Measurements from ENCODE around the gene TCF4. TPM values are rescaled to one million over a fixed set of nuclear protein-coding genes. Genes with fewer than 3 reads are reported as not detected.

TCF4 gene
- total RNA-seq, 1 donor from 2014 or later = 204 TPM

DNA sequence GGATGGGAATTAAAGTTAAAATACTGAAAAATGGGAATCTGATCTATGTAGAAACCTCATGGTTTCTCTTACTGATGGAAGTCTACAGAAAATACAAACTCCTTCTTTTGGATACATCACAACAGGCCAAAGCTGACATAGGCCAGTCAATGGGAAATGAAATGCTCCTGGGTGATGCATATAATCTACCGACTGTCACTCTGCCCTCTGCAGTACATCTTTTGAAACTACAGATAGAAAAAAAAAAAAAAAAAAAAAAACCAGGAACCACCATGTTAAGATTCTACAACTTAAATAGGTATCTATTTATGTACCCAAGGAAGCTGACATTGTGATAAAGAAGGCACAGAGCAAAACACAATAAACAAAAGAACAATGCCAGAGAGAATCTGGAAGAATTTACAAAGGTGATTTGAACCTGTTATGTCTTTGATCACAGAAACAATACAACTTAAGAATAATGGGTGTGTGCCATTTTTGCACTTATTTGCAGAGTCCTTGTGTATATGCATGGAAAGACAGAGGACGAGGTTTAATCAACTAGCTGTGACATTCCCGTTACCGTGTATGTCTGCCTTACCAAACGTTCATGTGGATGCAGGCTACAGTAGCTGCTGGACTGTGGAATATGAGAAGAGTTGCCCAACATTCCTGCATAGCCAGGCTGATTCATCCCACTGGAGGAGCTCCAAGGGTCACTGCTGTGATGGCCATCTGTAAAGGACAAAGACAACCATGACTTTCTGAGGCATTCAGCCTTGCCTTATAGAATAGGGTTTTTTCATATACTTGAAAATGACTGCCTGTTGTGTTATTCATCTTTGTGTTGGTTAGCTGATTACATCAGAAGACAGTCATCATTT lies 312.7 kb downstream of the TCF4 start:
- ATAC-seq = peak; percentile 44
- intact Hi-C loops (cut with DNase I) = no loop called here
- DNase-seq (ENCODE audit: low spot score) = no peak

GRCh38 chr18:55272510-55273243 lies 315.3 kb downstream of the TCF4 start:
- DNase-seq (ENCODE audit: low spot score) (no peak), ATAC-seq (peak; percentile 93)
- intact Hi-C loops (cut with DNase I) = no loop called here

GRCh38 chr18:55269622-55270021 lies 318.4 kb downstream of the TCF4 start:
- ATAC-seq (no peak), DNase-seq (ENCODE audit: low spot score) (no peak)
- intact Hi-C loops (cut with DNase I) = no loop called here

DNA sequence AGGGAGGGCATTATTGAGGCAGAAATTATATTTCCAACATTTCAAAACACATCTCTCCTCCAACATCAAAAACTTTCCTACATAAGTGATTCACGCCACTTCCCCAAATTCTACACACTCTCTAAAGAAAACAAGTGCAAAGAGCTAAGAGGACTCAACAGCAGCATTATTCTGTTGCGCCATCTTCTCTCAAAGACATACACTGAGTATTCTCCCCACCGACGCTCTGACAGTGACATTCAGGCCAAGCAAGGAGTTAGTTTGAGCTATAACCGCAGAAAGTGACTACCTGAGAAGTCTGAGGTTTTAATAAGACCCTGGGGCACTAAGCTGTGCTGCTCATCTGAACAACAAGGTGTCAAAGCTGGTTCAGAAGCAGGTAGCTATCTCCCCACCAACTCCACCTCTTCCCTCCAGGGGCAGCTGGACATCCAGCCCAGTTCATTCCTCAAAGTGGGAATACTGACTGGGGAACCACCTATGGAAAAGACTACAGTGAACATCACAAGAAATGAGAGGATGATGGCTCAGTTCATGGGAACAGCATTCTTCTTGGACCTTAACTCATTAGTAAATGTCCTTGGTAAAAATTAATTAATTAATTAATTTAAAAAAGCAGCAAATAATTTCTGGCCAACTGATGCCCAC lies 319.2 kb downstream of the TCF4 start:
- intact Hi-C loops (cut with DNase I) = no loop called here
- no peak for DNase-seq (ENCODE audit: low spot score)
- ATAC-seq = no peak

- intact Hi-C loops (cut with DNase I) = no loop called here
- DNase-seq (ENCODE audit: low spot score) (no peak), ATAC-seq (no peak)
Measured at GRCh38 chr18:55268151-55268601, 319.8 kb downstream of the TCF4 start.

DNA sequence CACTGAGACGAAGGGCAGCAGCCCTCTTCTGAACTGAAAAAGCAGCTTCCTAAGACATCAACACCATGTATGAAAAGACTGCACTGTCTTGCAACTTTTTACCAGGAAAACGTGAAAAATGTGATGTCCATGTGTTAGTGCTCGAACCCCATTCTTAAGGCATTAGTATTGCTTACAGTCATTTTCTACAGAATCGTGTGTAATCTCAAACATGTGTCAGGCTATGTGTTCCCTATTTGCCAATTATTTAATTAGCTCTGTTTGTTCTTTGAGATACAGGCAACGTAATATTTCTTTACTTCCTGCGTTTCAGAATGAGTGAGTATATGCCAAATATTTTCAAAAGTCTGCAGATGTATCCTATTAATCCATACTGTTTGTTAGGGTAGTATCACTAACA lies 321.0 kb downstream of the TCF4 start:
- no peak for DNase-seq (ENCODE audit: low spot score)
- no peak for ATAC-seq
- intact Hi-C loops (cut with DNase I) = no loop called here

- ATAC-seq = no peak
Measured at GRCh38 chr18:55265984-55266383, 322.0 kb downstream of the TCF4 start.

GRCh38 chr18:55265130-55265675 lies 322.8 kb downstream of the TCF4 start:
- no peak for ATAC-seq
- intact Hi-C loops (cut with DNase I) = no loop called here
- no peak for DNase-seq (ENCODE audit: low spot score)

More at GRCh38 chr18:55265984-55266383, 322.0 kb downstream of the TCF4 start:
- intact Hi-C loops (cut with DNase I) = no loop called here
- no peak for DNase-seq (ENCODE audit: low spot score)

- ATAC-seq (peak; percentile 16), DNase-seq (ENCODE audit: low spot score) (no peak)
- intact Hi-C loops (cut with DNase I) = no loop called here
Measured at GRCh38 chr18:55264108-55264507, 323.9 kb downstream of the TCF4 start.

- ATAC-seq (no peak), DNase-seq (ENCODE audit: low spot score) (no peak)
- intact Hi-C loops (cut with DNase I) = no loop called here
Measured at GRCh38 chr18:55262021-55262560, 325.9 kb downstream of the TCF4 start.

- ATAC-seq = no peak
- intact Hi-C loops (cut with DNase I) = no loop called here
- DNase-seq (ENCODE audit: low spot score) = no peak
Measured at GRCh38 chr18:55261253-55261652, 326.7 kb downstream of the TCF4 start.

DNA sequence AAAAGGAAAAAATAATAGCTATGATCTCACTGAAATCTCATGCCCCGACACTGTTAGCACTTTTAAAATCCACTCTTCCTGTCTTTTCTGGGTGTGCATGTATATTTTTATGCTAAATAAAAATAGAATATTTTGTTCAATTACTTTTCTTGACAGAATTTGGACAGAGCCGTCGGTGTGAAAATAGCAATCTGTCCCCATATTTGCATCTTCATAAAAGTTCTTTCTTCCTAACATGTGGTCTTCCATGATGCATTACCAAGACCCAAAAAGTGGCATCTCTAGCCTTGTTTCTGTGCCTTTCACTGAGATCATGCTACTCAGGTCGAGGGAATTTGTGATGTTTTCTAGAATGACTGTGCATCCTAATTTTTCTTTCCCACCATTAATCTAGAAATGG lies 329.9 kb downstream of the TCF4 start:
- ATAC-seq = no peak
- DNase-seq (ENCODE audit: low spot score) = no peak
- intact Hi-C loops (cut with DNase I) = no loop called here

DNA sequence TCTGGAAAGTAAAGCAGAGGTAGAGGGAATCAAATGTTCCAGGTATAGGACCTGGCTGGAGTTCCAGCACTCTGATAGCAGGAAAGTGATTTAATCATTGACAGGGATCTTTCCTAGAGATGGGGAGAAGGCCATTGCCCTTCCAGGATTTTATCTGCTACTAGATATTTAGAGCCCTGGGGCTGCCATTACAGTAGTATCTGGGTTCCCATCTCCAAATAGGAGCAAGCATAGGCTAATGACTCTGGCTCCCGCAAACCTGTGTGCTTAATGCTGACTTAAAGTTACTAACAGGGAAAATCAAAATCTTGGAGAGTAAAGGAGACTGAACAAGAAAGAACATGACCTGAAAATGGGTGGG lies 331.1 kb downstream of the TCF4 start:
- intact Hi-C loops (cut with DNase I) = no loop called here
- no peak for DNase-seq (ENCODE audit: low spot score)
- no peak for ATAC-seq

DNA sequence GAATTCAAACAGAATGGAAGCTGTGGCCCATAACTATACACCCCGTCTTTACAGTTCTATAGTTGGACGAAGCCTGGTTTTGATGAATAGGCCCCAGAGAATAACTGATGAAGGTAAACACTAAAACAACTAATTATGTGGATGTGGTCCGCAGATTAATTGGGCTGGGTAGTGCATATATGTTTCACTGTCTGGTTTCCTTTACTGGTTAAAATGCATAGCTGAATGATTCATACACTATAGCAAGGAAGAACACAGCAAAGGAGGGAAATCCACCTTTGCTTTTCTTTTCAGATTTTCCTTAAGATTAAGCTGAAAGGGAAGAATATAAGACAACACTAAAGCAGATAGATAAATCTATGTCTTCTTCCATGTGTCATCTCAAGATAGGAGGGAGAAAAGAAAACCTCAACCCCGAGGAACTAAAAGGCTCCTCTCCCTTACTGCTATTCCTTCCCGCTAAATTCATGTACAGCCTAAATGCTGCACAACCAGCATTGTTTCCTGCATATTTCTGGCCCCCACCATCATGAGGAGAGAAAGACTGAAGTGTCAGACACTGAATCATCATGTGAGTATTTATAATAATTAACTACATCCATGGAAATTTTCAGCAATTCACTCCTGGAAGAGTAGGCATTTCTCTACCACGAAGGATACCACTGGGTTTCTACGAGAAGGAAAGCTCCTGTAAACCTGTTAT lies 331.6 kb downstream of the TCF4 start:
- ATAC-seq (no peak), DNase-seq (ENCODE audit: low spot score) (no peak)
- intact Hi-C loops (cut with DNase I) = no loop called here

DNA sequence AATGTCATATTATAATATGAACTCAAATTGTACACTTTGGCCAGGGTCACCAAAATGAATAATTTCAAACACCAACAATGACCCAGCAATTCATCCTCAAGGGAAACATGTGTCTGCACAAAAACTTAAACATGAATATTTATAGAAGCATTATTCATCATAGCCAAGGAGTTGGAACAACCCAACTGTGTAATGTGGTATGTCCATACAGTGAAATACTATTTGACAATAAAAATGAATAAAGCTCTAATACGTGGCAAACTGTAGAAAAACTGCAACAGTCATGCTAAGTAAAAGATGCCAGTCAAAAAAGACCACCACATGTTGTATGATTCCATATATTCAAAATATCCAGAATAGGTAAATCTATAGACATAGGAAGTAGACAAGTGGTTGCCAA lies 334.2 kb downstream of the TCF4 start:
- ATAC-seq = no peak
- no peak for DNase-seq (ENCODE audit: low spot score)
- intact Hi-C loops (cut with DNase I) = loop anchor here (2.0 kb wide), 1 partner anchor 61 kb away; no protein-coding TSS in a partner anchor

DNA sequence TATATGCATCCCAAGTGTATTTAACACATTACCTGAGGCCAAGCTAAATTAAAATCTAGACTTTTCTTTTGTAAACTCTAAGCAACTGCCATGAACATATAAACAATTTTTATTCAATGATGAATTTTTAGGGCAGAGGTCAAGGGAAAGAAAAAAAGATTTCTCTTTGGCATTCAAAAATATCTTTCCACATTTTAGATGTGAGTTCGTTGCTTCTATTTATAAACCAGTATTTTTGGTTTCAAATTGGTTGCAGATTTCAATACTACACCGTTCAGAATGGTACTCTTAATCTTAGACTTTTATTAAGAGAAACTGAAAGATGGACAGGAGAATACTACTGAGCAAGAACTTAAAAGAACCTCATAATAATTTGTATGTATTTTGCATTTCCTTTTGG lies 335.1 kb downstream of the TCF4 start:
- ATAC-seq (peak; percentile 7), DNase-seq (ENCODE audit: low spot score) (no peak)
- intact Hi-C loops (cut with DNase I) = no loop called here

DNA sequence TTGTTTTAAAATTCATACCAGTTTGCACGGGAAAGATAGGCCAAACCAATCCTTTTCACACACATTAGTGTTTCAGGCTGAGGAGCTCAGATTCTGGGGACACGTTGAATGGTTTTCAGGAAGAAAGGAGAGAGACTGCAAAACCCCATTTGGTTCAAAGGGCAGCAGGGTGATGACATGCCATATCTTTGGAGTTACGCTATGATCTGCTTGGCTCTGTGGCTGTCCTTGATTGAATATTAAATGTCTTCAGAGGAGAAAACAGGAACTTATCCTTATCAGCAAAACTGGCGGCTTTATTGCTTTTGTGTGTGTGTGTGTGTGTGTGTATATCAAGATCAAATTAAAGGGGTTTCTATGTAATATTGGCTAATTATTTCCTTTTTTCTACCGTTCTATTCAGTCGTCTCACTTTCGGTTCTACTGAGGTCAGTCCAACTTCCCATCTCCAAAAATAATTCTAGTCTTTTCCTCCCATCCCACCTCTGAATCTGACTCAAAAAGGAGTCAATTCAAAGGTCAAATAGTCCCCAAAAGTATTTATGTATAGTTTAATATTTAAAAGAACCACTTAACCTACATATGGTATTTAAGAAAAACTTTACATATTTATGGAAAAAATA lies 335.8 kb downstream of the TCF4 start:
- intact Hi-C loops (cut with DNase I) = no loop called here
- DNase-seq (ENCODE audit: low spot score) = no peak
- peak; percentile 42 for ATAC-seq

- intact Hi-C loops (cut with DNase I) = no loop called here
- no peak for DNase-seq (ENCODE audit: low spot score)
- ATAC-seq = peak; percentile 78
Measured at GRCh38 chr18:55251254-55251971, 336.6 kb downstream of the TCF4 start.

Data from sciatic nerve (tissue), 2 donors.